ENCODE data around the gene GNB1L. TPM values are rescaled to one million over a fixed set of nuclear protein-coding genes. Genes with fewer than 3 reads are reported as not detected.

The GNB1L gene
- total RNA-seq, 1 experiment from 2014 or later = 15.8 TPM

GRCh38 chr22:19744350-19745006 is 110.2 kb downstream of the GNB1L start:
- intact Hi-C loops (cut with micrococcal nuclease; ENCODE audit: unreplicated experiment) = no loop called here
- Mint-ChIP-seq H3K4me3 (ENCODE audit: unreplicated experiment) (no peak overlapping the region), H3K36me3 (ENCODE audit: insufficient read depth, unreplicated experiment) (no peaks in the 10 kb centered on the region), H3K9me3 (ENCODE audit: unreplicated experiment) (no peaks in the 10 kb centered on the region), H3K27me3 (ENCODE audit: insufficient read depth, unreplicated experiment) (no peaks in the 10 kb centered on the region), H3K27ac (ENCODE audit: unreplicated experiment) (no peak overlapping the region), H3K4me1 (ENCODE audit: low read depth, unreplicated experiment) (no peaks in the 10 kb centered on the region)
- DNase-seq = no peak
- no peaks in the 10 kb centered on the region; the same call in 1 of the 2 replicates for H3K27me3 ChIP-seq (replicated peaks; ENCODE audit: control insufficient read depth, insufficient read depth, low read length)
- TF ChIP-seq, protein P1, sequence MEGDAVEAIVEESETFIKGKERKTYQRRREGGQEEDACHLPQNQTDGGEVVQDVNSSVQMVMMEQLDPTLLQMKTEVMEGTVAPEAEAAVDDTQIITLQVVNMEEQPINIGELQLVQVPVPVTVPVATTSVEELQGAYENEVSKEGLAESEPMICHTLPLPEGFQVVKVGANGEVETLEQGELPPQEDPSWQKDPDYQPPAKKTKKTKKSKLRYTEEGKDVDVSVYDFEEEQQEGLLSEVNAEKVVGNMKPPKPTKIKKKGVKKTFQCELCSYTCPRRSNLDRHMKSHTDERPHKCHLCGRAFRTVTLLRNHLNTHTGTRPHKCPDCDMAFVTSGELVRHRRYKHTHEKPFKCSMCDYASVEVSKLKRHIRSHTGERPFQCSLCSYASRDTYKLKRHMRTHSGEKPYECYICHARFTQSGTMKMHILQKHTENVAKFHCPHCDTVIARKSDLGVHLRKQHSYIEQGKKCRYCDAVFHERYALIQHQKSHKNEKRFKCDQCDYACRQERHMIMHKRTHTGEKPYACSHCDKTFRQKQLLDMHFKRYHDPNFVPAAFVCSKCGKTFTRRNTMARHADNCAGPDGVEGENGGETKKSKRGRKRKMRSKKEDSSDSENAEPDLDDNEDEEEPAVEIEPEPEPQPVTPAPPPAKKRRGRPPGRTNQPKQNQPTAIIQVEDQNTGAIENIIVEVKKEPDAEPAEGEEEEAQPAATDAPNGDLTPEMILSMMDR (IDR thresholded peaks at IDR 0.05; ENCODE audit: insufficient read depth in 1 of 2, low read depth in 1 of 2, low read length in 1 of 2, severe bottlenecking in 1 of 2, unreplicated experiment in 1 of 2) = no peak
- no TSS peak for BruUV-seq (replicated peaks)
- H3K4me3 ChIP-seq (ENCODE audit: low read depth, low read length) = no peak overlapping the region
- H3K9me3 ChIP-seq = no peaks in the 10 kb centered on the region
- H3K4me1 ChIP-seq = no peaks in the 10 kb centered on the region
- CTCF ChIA-PET = no interaction called here
- POLR2A ChIA-PET = no interaction called here
- no peaks in the 10 kb centered on the region for H3K36me3 ChIP-seq (ENCODE audit: control insufficient read depth, insufficient read depth, low read length)

DNA sequence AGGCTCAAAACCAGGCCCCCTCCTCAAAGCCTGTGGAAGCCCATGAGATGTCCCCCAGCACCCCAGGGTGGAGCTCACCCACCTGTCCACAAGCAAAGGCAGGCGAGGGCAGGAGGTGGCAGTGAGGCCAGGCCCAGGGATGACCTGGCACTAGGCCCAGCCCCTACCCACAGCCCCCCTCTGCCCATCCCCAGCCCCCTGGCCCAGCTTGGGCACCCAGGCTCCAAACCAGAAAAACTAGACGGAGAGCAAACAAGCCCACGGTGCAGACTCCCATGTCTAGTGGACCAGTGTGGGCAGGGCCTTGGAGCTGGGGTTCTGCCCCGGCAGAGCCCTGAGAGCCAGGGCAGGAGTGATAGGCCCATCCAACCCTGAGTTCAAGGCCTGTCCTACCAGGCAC is 111.0 kb downstream of the GNB1L start:
- Histone ChIP-seq H3K4me3 (ENCODE audit: low read depth, low read length) (no peak overlapping the region), H3K4me1 (no peaks in the 10 kb centered on the region), H3K36me3 (ENCODE audit: control insufficient read depth, insufficient read depth, low read length) (no peaks in the 10 kb centered on the region), H3K9me3 (no peaks in the 10 kb centered on the region), H3K27me3 (replicated peaks; ENCODE audit: control insufficient read depth, insufficient read depth, low read length) (no peaks in the 10 kb centered on the region; the same call in 1 of the 2 replicates)
- Mint-ChIP-seq H3K36me3 (ENCODE audit: insufficient read depth, unreplicated experiment) (no peaks in the 10 kb centered on the region), H3K9me3 (ENCODE audit: unreplicated experiment) (no peaks in the 10 kb centered on the region), H3K4me3 (ENCODE audit: unreplicated experiment) (no peak overlapping the region), H3K27ac (ENCODE audit: unreplicated experiment) (no peak overlapping the region), H3K27me3 (ENCODE audit: insufficient read depth, unreplicated experiment) (no peaks in the 10 kb centered on the region), H3K4me1 (ENCODE audit: low read depth, unreplicated experiment) (no peaks in the 10 kb centered on the region)
- BruUV-seq (replicated peaks) = no TSS peak
- ChIA-PET POLR2A (no interaction called here), CTCF (no interaction called here)
- TF ChIP-seq, protein P1 (IDR thresholded peaks at IDR 0.05; ENCODE audit: insufficient read depth in 1 of 2, low read depth in 1 of 2, low read length in 1 of 2, severe bottlenecking in 1 of 2, unreplicated experiment in 1 of 2) = no peak
- intact Hi-C loops (cut with micrococcal nuclease; ENCODE audit: unreplicated experiment) = no loop called here
- no peak for DNase-seq

GRCh38 chr22:19743081-19743480 is 111.6 kb downstream of the GNB1L start:
- ChIA-PET POLR2A (no interaction called here), CTCF (no interaction called here)
- DNase-seq = no peak
- BruUV-seq (replicated peaks) = no TSS peak
- H3K4me1 ChIP-seq = no peaks in the 10 kb centered on the region
- intact Hi-C loops (cut with micrococcal nuclease; ENCODE audit: unreplicated experiment) = no loop called here
- H3K4me1 Mint-ChIP-seq (ENCODE audit: low read depth, unreplicated experiment) = no peaks in the 10 kb centered on the region
- H3K9me3 ChIP-seq = no peaks in the 10 kb centered on the region
- TF ChIP-seq, protein P1 (IDR thresholded peaks at IDR 0.05; ENCODE audit: insufficient read depth in 1 of 2, low read depth in 1 of 2, low read length in 1 of 2, severe bottlenecking in 1 of 2, unreplicated experiment in 1 of 2) = no peak
- no peaks in the 10 kb centered on the region for H3K27me3 Mint-ChIP-seq (ENCODE audit: insufficient read depth, unreplicated experiment)
- no peaks in the 10 kb centered on the region for H3K27me3 ChIP-seq (replicated peaks; ENCODE audit: control insufficient read depth, insufficient read depth, low read length)
- H3K36me3 Mint-ChIP-seq (ENCODE audit: insufficient read depth, unreplicated experiment) = no peaks in the 10 kb centered on the region
- H3K9me3 Mint-ChIP-seq (ENCODE audit: unreplicated experiment) = no peaks in the 10 kb centered on the region
- H3K27ac Mint-ChIP-seq (ENCODE audit: unreplicated experiment) = no peak overlapping the region
- no peak overlapping the region for H3K4me3 Mint-ChIP-seq (ENCODE audit: unreplicated experiment)
- no peak overlapping the region for H3K4me3 ChIP-seq (ENCODE audit: low read depth, low read length)
- H3K36me3 ChIP-seq (ENCODE audit: control insufficient read depth, insufficient read depth, low read length) = no peaks in the 10 kb centered on the region
